Right lobe of liver (tissue), 6 donors: ENCODE data around the gene TMEM207. TPM values are rescaled to one million over a fixed set of nuclear protein-coding genes. Genes with fewer than 3 reads are reported as not detected.

Experiments used
- ATAC-seq, 4 donors: fragments of 200-7000 bp; cut with Tn5 transposase; one replicate each; pipeline ENCODE4 v1.9.1; 2020; ENCODE audit warnings: mild to moderate bottlenecking in 4 of 4, moderate library complexity in 4 of 4
- DNase-seq, 3 donors: peaks; one replicate each; pipeline ENCODE4 v3.0.0-alpha.2; 2020
- H3K27ac ChIP-seq, 3 donors: fragments of 200-600 bp; one replicate each; pipeline ENCODE4 v1.8.0; 2022
- H3K27me3 ChIP-seq, 2 donors: fragments of 200-600 bp; one replicate each; pipeline ENCODE4 v1.8.0; 2022
- H3K36me3 ChIP-seq, 4 donors: fragments of 200-600 bp; sonication (generic) in 1 of 4; one replicate each; pipeline versions ENCODE4 v1.5.1 to v1.8.0; 2017 to 2022; ENCODE audit warnings: control low read depth in 1 of 4
- H3K4me1 ChIP-seq, 4 donors: fragments of 200-600 bp; sonication (generic) in 1 of 4; one replicate each; pipeline versions ENCODE4 v1.5.1 to v1.8.0; 2017 to 2022; ENCODE audit warnings: control low read depth in 1 of 4
- H3K4me3 ChIP-seq, 3 donors: fragments of 200-600 bp; one replicate each; pipeline ENCODE4 v1.8.0; 2022
- H3K9me3 ChIP-seq, 4 donors: fragments of 200-600 bp; sonication (generic) in 1 of 4; one replicate each; pipeline versions ENCODE4 v1.5.1 to v1.8.0; 2017 to 2022; ENCODE audit warnings: control low read depth in 1 of 4
- CTCF ChIP-seq, 4 donors: fragments of 200-600 bp in 3 of 4; fragments of 450-650 bp in 1 of 4; IDR thresholded peaks; one replicate each; pipeline versions ENCODE4 v1.5.1 to v1.8.0; 2016 to 2022; ENCODE audit warnings: antibody characterized with exemption in 4 of 4, mild to moderate bottlenecking in 2 of 4
- POLR2A ChIP-seq: fragments of 450-650 bp; IDR thresholded peaks from one replicate; pipeline ENCODE4 v1.6.1; 2017; ENCODE audit warnings: antibody characterized with exemption, mild to moderate bottlenecking
- WGBS: methylation state at CpG from one replicate; pipeline ENCODE4 v1.1.6; 2018; ENCODE audit warnings: low coverage, low lambda C conversion rate; ENCODE audit not compliant: insufficient coverage; ENCODE audit errors: missing lambda C conversion rate; 5-methylcytosine and 5-hydroxymethylcytosine counted together
- intact Hi-C, 2 donors: fragments of 100-400 bp; cut with DNase I; formaldehyde crosslinking; loops; one replicate each; pipeline versions ENCODE4 v1.11.2 to v1.14.1; 2022
- total RNA-seq, 6 experiments: library from RNA; depleted of rRNA in 2 of 6; stranded (reverse); fragments of >200 nt in 2 of 6; fragmentation: NEBNext Ultra II Directional in 3 of 6; extraction: Animal tissue kit (Norgen Biotek cat#: 25700) in 3 of 6; gene quantifications; one replicate each; pipeline versions ENCODE4 v1.1.0 to v1.2.4, GENCODE V29; 2016 to 2023
- donor health status: DM: no; HTN: yes; CAD: no.
- donor health status: DM: no; HTN: no; CAD: no.
- donor health status: DM: no; HTN: no; CAD: no.
- donor health status: DM: no; HTN: yes; CAD: no.
- donor health status: DM: no; HTN: yes; CAD: no.

The TMEM207 gene
- total RNA-seq, 6 experiments from 2014 or later, result not detected

- Histone ChIP-seq H3K27me3 (no peaks in the 10 kb centered on the region), H3K9me3 (no peaks in the 10 kb centered on the region), H3K27ac (no peak overlapping the region), H3K4me1 (no peaks in the 10 kb centered on the region), H3K4me3 (no peak overlapping the region), H3K36me3 (no peaks in the 10 kb centered on the region)
- DNase-seq, result no peak
- intact Hi-C loops, result no loop called here
- TF ChIP-seq CTCF (IDR thresholded peaks at IDR 0.05), result no peak
- no peak for TF ChIP-seq POLR2A
- 54% methylated on average over 2 of the region's 2 CpGs for WGBS
- no peak for ATAC-seq
Measured at GRCh38 chr3:190436331-190436730, 13.4 kb downstream of the TMEM207 start.

DNA sequence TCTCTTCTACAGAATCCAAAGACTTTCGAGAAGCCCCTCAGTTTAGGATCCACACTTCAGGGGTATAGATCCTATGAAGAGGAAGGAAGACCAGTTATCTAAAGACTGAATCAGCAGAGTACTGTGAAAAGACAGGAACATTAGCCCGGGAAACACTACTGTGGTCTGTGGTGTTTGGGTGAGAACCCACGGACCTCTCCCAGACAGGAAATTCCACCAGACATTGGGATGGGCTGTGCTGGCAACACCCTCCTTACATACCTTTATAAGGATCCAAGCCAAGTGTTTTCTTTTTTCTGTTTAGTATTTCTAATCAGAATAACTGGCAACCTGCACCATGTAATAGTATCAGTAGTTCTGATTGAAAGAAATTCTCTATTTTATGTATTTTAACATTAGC is 14.1 kb downstream of the TMEM207 start:
- intact Hi-C loops, result no loop called here
- no peak for ATAC-seq
- TF ChIP-seq CTCF (IDR thresholded peaks at IDR 0.05), result no peak
- no peak for TF ChIP-seq POLR2A

DNA sequence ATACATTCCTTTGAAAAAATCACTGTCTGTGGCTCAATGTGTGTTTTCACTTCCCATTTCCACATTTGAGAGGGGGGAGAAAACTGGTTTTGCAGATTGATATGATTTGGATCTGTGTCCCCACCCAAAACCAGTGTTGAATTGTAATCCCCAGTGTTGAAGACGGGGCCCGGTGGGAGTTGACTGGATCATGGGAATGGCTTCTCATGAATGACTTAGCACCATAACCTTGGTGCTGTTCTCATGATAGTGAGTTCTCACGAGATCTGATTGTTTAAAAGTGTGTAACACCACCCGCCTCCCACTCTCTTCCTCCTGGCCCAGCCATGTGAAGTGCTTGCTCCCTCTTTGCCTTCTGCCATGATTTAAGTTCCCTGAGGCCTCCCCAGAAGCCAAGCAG is 16.1 kb downstream of the TMEM207 start:
- no peaks in the 10 kb centered on the region for H3K9me3 ChIP-seq
- no peak for DNase-seq
- no peaks in the 10 kb centered on the region for H3K27me3 ChIP-seq
- WGBS, result 86% methylated on average over 4 of the region's 4 CpGs
- intact Hi-C loops, result no loop called here
- H3K27ac ChIP-seq, result no peak overlapping the region
- TF ChIP-seq CTCF (IDR thresholded peaks at IDR 0.05) (no peak), POLR2A (no peak)
- no peaks in the 10 kb centered on the region for H3K36me3 ChIP-seq
- H3K4me1 ChIP-seq, result no peaks in the 10 kb centered on the region
- H3K4me3 ChIP-seq, result no peak overlapping the region
- no peak for ATAC-seq

More for the DNA sequence above, 14.1 kb downstream of the TMEM207 start:
- no peaks in the 10 kb centered on the region for H3K4me1 ChIP-seq
- DNase-seq, result no peak
- H3K9me3 ChIP-seq, result no peaks in the 10 kb centered on the region
- H3K27ac ChIP-seq, result no peak overlapping the region
- 39% methylated on average over 3 of the region's 3 CpGs for WGBS
- no peak overlapping the region for H3K4me3 ChIP-seq
- no peaks in the 10 kb centered on the region for H3K36me3 ChIP-seq
- H3K27me3 ChIP-seq, result no peaks in the 10 kb centered on the region

DNA sequence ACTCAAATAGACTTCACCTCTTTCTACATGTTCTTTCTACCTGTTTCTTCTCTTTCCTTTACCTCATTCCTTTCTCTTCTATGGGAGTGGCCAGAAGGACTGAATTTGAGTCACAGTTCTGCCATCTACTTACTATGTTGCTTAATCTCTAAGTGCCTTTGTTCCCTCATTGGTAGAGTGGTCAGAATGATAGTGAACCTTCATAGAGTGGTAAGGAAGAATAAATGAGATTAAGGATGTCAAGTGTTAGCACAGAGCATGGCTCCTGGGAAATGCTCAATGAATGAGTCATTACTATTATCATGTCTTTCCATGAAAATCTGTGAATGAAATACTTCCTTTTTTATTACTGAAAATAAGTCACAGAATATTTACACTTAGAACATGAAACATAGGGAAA is 17.5 kb downstream of the TMEM207 start:
- intact Hi-C loops, result no loop called here
- no peak overlapping the region for H3K27ac ChIP-seq
- H3K4me3 ChIP-seq, result no peak overlapping the region
- no peaks in the 10 kb centered on the region for H3K36me3 ChIP-seq
- TF ChIP-seq POLR2A, result no peak
- TF ChIP-seq CTCF (IDR thresholded peaks at IDR 0.05), result no peak
- H3K9me3 ChIP-seq, result no peaks in the 10 kb centered on the region
- no peaks in the 10 kb centered on the region for H3K27me3 ChIP-seq
- H3K4me1 ChIP-seq, result no peaks in the 10 kb centered on the region
- DNase-seq, result no peak
- no peak for ATAC-seq

- H3K27ac ChIP-seq, result no peak overlapping the region
- DNase-seq (no peak), ATAC-seq (no peak)
- intact Hi-C loops, result no loop called here
- no peak overlapping the region for H3K4me3 ChIP-seq
- 65% methylated on average over 2 of the region's 2 CpGs for WGBS
- H3K9me3 ChIP-seq, result no peaks in the 10 kb centered on the region
- TF ChIP-seq CTCF (IDR thresholded peaks at IDR 0.05), result no peak
- TF ChIP-seq POLR2A, result no peak
- H3K36me3 ChIP-seq, result no peaks in the 10 kb centered on the region
- H3K27me3 ChIP-seq, result no peaks in the 10 kb centered on the region
- H3K4me1 ChIP-seq, result no peaks in the 10 kb centered on the region
Measured at GRCh38 chr3:190430906-190431305, 18.8 kb downstream of the TMEM207 start.
